ENCODE results near the gene ARRB1.

Gene ARRB1

DNA sequence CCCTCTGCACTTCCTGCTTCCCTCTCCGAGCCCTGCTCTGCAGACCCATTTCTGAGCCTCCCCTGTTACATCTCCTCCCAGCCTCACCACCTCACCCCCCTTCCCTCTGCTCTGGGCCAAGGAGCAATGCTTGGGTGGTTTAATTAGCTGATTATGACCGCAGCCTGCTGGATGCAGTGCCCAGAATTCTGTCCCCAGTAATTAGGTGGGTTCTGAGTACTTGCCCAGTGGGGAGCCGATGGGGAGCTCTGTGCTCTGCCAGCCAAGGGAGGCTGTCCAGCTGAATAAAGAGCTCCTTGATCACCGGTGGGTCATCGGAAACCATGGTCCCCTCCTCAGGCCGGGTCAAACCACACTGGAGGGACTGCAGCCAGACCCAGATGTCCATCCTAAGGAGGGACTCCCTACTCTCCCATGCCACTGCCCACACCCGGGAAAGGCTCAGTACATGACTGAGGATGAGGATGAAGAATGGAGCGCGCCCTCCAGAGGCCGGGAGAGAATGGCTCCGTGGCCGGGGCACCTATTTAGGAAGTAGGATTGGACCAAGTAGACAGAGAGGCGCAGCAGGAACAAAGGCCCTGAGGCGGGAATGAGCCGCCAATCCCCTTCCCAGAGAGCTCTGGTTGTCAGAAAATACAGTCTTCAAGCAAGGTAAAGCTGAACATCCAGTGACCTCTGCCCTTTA, 9.1 kb downstream of the ARRB1 start:
- H2AFZ ChIP-seq (ENCODE audit: low read length): no peak overlapping the region
- H3K9ac ChIP-seq (ENCODE audit: low read length): no peak overlapping the region
- H3K9me2 ChIP-seq (ENCODE audit: low read depth, low read length): no peaks in the 10 kb centered on the region
- no peak overlapping the region for H3K4me2 ChIP-seq (ENCODE audit: low read length)
- TF ChIP-seq EZH2 (IDR thresholded peaks at IDR 0.05; ENCODE audit: borderline replicate concordance, low read length): no peak
- TF ChIP-seq, protein P1, sequence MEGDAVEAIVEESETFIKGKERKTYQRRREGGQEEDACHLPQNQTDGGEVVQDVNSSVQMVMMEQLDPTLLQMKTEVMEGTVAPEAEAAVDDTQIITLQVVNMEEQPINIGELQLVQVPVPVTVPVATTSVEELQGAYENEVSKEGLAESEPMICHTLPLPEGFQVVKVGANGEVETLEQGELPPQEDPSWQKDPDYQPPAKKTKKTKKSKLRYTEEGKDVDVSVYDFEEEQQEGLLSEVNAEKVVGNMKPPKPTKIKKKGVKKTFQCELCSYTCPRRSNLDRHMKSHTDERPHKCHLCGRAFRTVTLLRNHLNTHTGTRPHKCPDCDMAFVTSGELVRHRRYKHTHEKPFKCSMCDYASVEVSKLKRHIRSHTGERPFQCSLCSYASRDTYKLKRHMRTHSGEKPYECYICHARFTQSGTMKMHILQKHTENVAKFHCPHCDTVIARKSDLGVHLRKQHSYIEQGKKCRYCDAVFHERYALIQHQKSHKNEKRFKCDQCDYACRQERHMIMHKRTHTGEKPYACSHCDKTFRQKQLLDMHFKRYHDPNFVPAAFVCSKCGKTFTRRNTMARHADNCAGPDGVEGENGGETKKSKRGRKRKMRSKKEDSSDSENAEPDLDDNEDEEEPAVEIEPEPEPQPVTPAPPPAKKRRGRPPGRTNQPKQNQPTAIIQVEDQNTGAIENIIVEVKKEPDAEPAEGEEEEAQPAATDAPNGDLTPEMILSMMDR (IDR thresholded peaks at IDR 0.05; ENCODE audit: low read length): no peak
- H3K27me3 ChIP-seq (ENCODE audit: insufficient read depth, low read length): no peaks in the 10 kb centered on the region
- H3K27ac ChIP-seq (ENCODE audit: low read depth, low read length, poor library complexity, severe bottlenecking): no peak overlapping the region
- H4K20me1 ChIP-seq (ENCODE audit: insufficient read depth, low read length): no peaks in the 10 kb centered on the region
- no peaks in the 10 kb centered on the region for H3K36me3 ChIP-seq (ENCODE audit: insufficient read depth, low read length)
- no peaks in the 10 kb centered on the region for H3K79me2 ChIP-seq (ENCODE audit: insufficient read depth, low read length)
- no peaks in the 10 kb centered on the region for H3K9me3 ChIP-seq (ENCODE audit: low read length)
- H3K4me3 ChIP-seq (ENCODE audit: low read depth, low read length, poor library complexity, severe bottlenecking): no peak overlapping the region
- no peaks in the 10 kb centered on the region for H3F3A ChIP-seq (ENCODE audit: insufficient read depth, low read length)
- H3K4me1 ChIP-seq (ENCODE audit: insufficient read depth, low read length, severe bottlenecking): no peaks in the 10 kb centered on the region

GRCh38 chr11:75341612-75342011, 9.8 kb downstream of the ARRB1 start:
- Histone ChIP-seq H3K4me1 (ENCODE audit: insufficient read depth, low read length, severe bottlenecking) (no peaks in the 10 kb centered on the region), H3K79me2 (ENCODE audit: insufficient read depth, low read length) (no peaks in the 10 kb centered on the region), H3K4me2 (ENCODE audit: low read length) (no peak overlapping the region), H3K9ac (ENCODE audit: low read length) (no peak overlapping the region), H3K9me3 (ENCODE audit: low read length) (no peaks in the 10 kb centered on the region), H3K9me2 (ENCODE audit: low read depth, low read length) (no peaks in the 10 kb centered on the region), H3K36me3 (ENCODE audit: insufficient read depth, low read length) (no peaks in the 10 kb centered on the region), H3K27me3 (ENCODE audit: insufficient read depth, low read length) (no peaks in the 10 kb centered on the region), H3K4me3 (ENCODE audit: low read depth, low read length, poor library complexity, severe bottlenecking) (no peak overlapping the region), H3F3A (ENCODE audit: insufficient read depth, low read length) (no peaks in the 10 kb centered on the region), H4K20me1 (ENCODE audit: insufficient read depth, low read length) (no peaks in the 10 kb centered on the region), H2AFZ (ENCODE audit: low read length) (no peak overlapping the region), H3K27ac (ENCODE audit: low read depth, low read length, poor library complexity, severe bottlenecking) (no peak overlapping the region)
- no peak for TF ChIP-seq EZH2 (IDR thresholded peaks at IDR 0.05; ENCODE audit: borderline replicate concordance, low read length)
- TF ChIP-seq, protein P1 (IDR thresholded peaks at IDR 0.05; ENCODE audit: low read length): no peak

- Histone ChIP-seq H3K9ac (ENCODE audit: low read length) (no peak overlapping the region), H3K9me2 (ENCODE audit: low read depth, low read length) (no peaks in the 10 kb centered on the region), H3K4me1 (ENCODE audit: insufficient read depth, low read length, severe bottlenecking) (no peaks in the 10 kb centered on the region), H3K27ac (ENCODE audit: low read depth, low read length, poor library complexity, severe bottlenecking) (no peak overlapping the region), H3K79me2 (ENCODE audit: insufficient read depth, low read length) (no peaks in the 10 kb centered on the region), H3K9me3 (ENCODE audit: low read length) (no peaks in the 10 kb centered on the region), H3K4me3 (ENCODE audit: low read depth, low read length, poor library complexity, severe bottlenecking) (no peak overlapping the region), H2AFZ (ENCODE audit: low read length) (no peak overlapping the region), H3K4me2 (ENCODE audit: low read length) (no peak overlapping the region), H3K27me3 (ENCODE audit: insufficient read depth, low read length) (no peaks in the 10 kb centered on the region), H3F3A (ENCODE audit: insufficient read depth, low read length) (no peaks in the 10 kb centered on the region), H4K20me1 (ENCODE audit: insufficient read depth, low read length) (no peaks in the 10 kb centered on the region), H3K36me3 (ENCODE audit: insufficient read depth, low read length) (no peaks in the 10 kb centered on the region)
- no peak for TF ChIP-seq EZH2 (IDR thresholded peaks at IDR 0.05; ENCODE audit: borderline replicate concordance, low read length)
- TF ChIP-seq, protein P1 (IDR thresholded peaks at IDR 0.05; ENCODE audit: low read length): no peak
These were observed 11.6 kb downstream of the ARRB1 start for GRCh38 chr11:75339685-75340409.

All from OCI-LY1 (cell line).